Measurements from ENCODE around the gene PPP4R3A. TPM values are rescaled to one million over a fixed set of nuclear protein-coding genes. Genes with fewer than 3 reads are reported as not detected.

Gene PPP4R3A
- total and polyA plus RNA-seq, 2 donors (not counting 3 experiments of a cell fraction or from before 2014, with no cell fraction given): 20.5 to 77.0 TPM

DNA sequence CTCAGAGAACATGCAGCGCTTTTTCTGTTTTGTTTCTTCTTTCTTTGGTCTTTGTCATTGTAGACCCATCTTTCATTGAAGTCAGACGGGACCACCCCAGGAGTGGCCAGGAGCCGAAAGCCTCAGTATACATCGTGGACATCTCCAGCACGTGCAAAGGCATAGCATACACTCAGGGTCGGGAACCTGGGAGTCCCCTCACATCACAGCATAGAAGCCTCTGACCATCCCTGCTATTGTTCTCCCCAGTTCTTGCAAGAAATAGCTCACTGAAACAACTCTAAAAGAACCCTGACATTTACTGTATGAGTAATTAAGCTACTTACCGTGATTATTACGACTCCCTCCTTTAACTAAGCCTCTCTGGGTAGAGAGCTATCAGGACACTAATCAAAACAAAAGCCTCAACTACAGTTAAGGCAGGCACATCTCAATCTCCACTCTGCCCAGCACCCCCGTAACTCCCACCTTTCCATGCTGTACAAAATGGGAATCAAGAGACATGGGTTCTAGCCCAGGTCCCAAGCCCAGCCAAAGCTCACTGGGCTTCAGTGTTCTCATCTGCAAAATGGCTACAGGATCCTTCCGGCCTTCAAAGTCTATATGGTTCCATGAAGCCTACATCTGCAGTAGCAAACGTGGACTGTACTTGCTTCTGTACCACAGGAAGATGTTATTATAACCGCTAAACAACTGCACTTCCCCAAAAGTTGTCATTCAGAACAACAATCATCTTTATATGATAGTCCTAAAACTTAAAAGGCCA is 99.2 kb downstream of the PPP4R3A start:
- no peaks in the 10 kb centered on the region for H3K27me3 ChIP-seq (ENCODE audit: control insufficient read depth in 2 of 2, insufficient read depth in 2 of 2, low read length in 2 of 2)
- intact Hi-C loops (cut with micrococcal nuclease) (loop anchor here (10.0 kb wide), 1 partner anchor 346 kb away; the partner anchor contains the start of gene RPS6KA5), dilution Hi-C loops (cut with MboI; ENCODE audit: extremely low pct_ligation_motif_present, low sequenced_read_pairs) (no loop called here)
- H3K79me2 ChIP-seq (ENCODE audit: control insufficient read depth, insufficient read depth, low read length): peaks cover 4% of the 10 kb centered on the region
- BruUV-seq (replicated peaks): no TSS peak
- H3K9ac ChIP-seq (replicated peaks; ENCODE audit: extremely low read depth, insufficient read depth, low read length): no peak overlapping the region
- CTCF ChIA-PET: interaction anchor here (0.7 to 2.3 kb wide), 5 partner anchors 8 to 101 kb away, joined by 3 to 6 read pairs (median 4); no protein-coding TSS in a partner anchor
- no peak overlapping the region for H3K4me2 ChIP-seq (ENCODE audit: insufficient read depth, low read length)
- POLR2A ChIA-PET: no interaction called here
- peaks cover 3 to 11% of the 10 kb centered on the region in 2 experiments for H3K36me3 ChIP-seq (ENCODE audit: control insufficient read depth in 2 of 2, extremely low read depth in 1 of 2, insufficient read depth in 2 of 2, low read length in 2 of 2)
- H2AFZ ChIP-seq (ENCODE audit: low read depth, low read length): no peak overlapping the region
- peaks cover 11% of the 10 kb centered on the region for H3K4me1 ChIP-seq (ENCODE audit: control insufficient read depth, extremely low read depth, insufficient read depth, low read length)
- H3K9me1 ChIP-seq (replicated peaks; ENCODE audit: control insufficient read depth, extremely low read depth, insufficient read depth, low read length): no peaks in the 10 kb centered on the region
- H3K4me3 ChIP-seq (replicated peaks in 1 of 3; ENCODE audit: insufficient read depth in 1 of 3, low read depth in 1 of 3, low read length in 3 of 3): no peak overlapping the region
- DNase-seq (ENCODE audit: low read depth, low spot score) (no peak), FAIRE-seq (no peak)
- no peaks in the 10 kb centered on the region for H4K20me1 ChIP-seq (replicated peaks; ENCODE audit: control insufficient read depth, extremely low read depth, insufficient read depth, low read length)
- no peaks in the 10 kb centered on the region for H3K9me3 ChIP-seq (replicated peaks; ENCODE audit: control insufficient read depth, insufficient read depth, low read length)
- H3K27ac ChIP-seq (ENCODE audit: insufficient read depth, low read depth, low read length): no peak overlapping the region
- TF ChIP-seq MYC (IDR thresholded peaks at IDR 0.05; ENCODE audit: low read depth, low read length) (no peak), POLR2A (IDR thresholded peaks at IDR 0.05; ENCODE audit: low read depth, low read length) (no peak), JUN (IDR thresholded peaks at IDR 0.05; ENCODE audit: borderline replicate concordance, insufficient read depth, insufficient read length, low read depth) (no peak), GATA2 (IDR thresholded peaks at IDR 0.05; ENCODE audit: insufficient read depth, insufficient read length, low read depth, low read length) (no peak), MAX (IDR thresholded peaks at IDR 0.05; ENCODE audit: insufficient read depth, insufficient read length) (no peak)
- TF ChIP-seq, protein P1, sequence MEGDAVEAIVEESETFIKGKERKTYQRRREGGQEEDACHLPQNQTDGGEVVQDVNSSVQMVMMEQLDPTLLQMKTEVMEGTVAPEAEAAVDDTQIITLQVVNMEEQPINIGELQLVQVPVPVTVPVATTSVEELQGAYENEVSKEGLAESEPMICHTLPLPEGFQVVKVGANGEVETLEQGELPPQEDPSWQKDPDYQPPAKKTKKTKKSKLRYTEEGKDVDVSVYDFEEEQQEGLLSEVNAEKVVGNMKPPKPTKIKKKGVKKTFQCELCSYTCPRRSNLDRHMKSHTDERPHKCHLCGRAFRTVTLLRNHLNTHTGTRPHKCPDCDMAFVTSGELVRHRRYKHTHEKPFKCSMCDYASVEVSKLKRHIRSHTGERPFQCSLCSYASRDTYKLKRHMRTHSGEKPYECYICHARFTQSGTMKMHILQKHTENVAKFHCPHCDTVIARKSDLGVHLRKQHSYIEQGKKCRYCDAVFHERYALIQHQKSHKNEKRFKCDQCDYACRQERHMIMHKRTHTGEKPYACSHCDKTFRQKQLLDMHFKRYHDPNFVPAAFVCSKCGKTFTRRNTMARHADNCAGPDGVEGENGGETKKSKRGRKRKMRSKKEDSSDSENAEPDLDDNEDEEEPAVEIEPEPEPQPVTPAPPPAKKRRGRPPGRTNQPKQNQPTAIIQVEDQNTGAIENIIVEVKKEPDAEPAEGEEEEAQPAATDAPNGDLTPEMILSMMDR (IDR thresholded peaks at IDR 0.05; ENCODE audit: extremely low read depth in 1 of 2, insufficient read depth in 1 of 2, low read depth in 1 of 2, low read length in 2 of 2): no peak
